ENCODE results near the gene ATG4D.

DNA sequence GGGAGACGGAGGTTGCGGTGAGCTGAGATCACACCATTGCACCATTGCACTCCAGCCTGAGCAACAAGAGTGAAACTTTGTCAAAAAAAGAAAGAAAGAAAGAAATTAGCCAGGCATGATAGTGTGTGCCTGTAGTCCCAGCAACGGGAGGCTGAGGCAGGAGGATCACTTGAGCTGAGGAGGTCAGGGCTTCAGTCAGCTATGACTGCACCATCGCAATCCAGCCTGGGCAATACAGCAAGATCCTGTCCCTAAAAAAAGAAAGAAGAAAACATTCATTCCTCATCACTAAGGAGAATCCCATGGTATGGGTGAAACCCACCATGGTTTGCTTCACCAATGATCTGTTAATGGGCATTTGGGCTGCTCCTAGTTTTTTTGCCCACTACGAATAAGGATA, 56.4 kb downstream of the ATG4D start:
- TF ChIP-seq, protein P1, sequence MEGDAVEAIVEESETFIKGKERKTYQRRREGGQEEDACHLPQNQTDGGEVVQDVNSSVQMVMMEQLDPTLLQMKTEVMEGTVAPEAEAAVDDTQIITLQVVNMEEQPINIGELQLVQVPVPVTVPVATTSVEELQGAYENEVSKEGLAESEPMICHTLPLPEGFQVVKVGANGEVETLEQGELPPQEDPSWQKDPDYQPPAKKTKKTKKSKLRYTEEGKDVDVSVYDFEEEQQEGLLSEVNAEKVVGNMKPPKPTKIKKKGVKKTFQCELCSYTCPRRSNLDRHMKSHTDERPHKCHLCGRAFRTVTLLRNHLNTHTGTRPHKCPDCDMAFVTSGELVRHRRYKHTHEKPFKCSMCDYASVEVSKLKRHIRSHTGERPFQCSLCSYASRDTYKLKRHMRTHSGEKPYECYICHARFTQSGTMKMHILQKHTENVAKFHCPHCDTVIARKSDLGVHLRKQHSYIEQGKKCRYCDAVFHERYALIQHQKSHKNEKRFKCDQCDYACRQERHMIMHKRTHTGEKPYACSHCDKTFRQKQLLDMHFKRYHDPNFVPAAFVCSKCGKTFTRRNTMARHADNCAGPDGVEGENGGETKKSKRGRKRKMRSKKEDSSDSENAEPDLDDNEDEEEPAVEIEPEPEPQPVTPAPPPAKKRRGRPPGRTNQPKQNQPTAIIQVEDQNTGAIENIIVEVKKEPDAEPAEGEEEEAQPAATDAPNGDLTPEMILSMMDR (IDR thresholded peaks at IDR 0.05 in 2 of 3, conservative IDR thresholded peaks at IDR 0.05 in 1 of 3; ENCODE audit: control insufficient read depth in 2 of 3, extremely low read depth in 1 of 3, insufficient read depth in 1 of 3, low read depth in 3 of 3, low read length in 3 of 3) = no peak
- TF ChIP-seq POLR2A (IDR thresholded peaks at IDR 0.05; ENCODE audit: low read depth, low read length) (no peak), RCOR1 (conservative IDR thresholded peaks at IDR 0.05; ENCODE audit: low read depth, low read length) (no peak), STAT3 (IDR thresholded peaks at IDR 0.05; ENCODE audit: low read depth, low read length) (no peak), HDGF (IDR thresholded peaks at IDR 0.05) (no peak), NBN (IDR thresholded peaks at IDR 0.05) (no peak), MYC (IDR thresholded peaks at IDR 0.05; ENCODE audit: insufficient read depth, insufficient read length, insufficient replicate concordance, low read length, severe bottlenecking) (no peak)
- TF ChIP-seq, protein P2, sequence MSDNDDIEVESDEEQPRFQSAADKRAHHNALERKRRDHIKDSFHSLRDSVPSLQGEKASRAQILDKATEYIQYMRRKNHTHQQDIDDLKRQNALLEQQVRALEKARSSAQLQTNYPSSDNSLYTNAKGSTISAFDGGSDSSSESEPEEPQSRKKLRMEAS (IDR thresholded peaks at IDR 0.05; ENCODE audit: low read depth, low read length) = no peak

Data from GM12878 (cell line).